Measurements from ENCODE around the gene PCDHGB4.
A peak's percentile ranks its signal among the peaks of the same experiment; 100 is the strongest.
"Not testable (repeated sequence)": the region's sequence is repeated elsewhere in the genome, so short reads cannot be mapped to it uniquely, and the experiment has no call there.

Gene PCDHGB4

DNA sequence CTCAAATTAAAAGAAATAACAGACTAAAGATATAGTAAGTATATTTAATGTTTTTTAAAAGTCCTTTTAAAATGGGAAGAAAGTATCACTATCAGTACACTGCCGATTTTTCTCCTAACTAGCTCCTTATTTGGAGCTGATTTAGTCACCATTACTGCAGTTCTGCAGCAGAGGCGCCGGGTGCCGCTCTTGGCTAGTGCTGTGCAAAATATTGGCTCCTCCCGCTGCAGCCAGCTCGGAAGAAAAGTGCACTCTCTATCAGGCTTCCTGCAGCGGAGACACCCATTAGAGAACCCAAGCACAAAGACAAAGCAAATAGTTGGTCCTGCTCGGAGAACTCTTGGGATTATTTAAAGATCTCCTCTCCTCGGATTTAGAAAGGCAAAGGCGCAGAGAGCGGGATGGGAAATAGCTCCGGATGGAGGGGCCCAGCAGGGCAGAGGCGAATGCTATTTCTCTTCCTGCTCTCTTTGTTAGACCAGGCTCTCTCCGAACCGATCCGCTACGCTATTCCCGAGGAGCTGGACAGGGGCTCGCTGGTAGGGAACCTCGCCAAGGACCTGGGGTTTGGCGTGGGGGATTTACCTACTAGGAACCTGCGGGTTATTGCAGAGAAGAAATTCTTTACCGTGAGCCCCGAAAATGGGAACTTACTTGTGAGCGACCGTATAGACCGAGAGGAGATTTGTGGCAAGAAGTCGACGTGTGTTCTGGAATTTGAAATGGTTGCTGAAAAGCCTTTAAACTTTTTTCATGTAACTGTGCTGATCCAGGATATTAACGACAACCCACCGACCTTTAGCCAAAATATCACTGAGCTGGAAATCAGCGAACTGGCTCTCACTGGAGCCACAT, 17.3 kb upstream of the PCDHGB4 start, which contains the start of gene PCDHGB3:
Gene PCDHGB3, plus strand, starts transcription at position 249 of the 855 bp plus-strand sequence. Its CDS starts 153 bp downstream, at position 402.
- DNase-seq, result peak in 1 of 2 donors; percentile 25

DNA sequence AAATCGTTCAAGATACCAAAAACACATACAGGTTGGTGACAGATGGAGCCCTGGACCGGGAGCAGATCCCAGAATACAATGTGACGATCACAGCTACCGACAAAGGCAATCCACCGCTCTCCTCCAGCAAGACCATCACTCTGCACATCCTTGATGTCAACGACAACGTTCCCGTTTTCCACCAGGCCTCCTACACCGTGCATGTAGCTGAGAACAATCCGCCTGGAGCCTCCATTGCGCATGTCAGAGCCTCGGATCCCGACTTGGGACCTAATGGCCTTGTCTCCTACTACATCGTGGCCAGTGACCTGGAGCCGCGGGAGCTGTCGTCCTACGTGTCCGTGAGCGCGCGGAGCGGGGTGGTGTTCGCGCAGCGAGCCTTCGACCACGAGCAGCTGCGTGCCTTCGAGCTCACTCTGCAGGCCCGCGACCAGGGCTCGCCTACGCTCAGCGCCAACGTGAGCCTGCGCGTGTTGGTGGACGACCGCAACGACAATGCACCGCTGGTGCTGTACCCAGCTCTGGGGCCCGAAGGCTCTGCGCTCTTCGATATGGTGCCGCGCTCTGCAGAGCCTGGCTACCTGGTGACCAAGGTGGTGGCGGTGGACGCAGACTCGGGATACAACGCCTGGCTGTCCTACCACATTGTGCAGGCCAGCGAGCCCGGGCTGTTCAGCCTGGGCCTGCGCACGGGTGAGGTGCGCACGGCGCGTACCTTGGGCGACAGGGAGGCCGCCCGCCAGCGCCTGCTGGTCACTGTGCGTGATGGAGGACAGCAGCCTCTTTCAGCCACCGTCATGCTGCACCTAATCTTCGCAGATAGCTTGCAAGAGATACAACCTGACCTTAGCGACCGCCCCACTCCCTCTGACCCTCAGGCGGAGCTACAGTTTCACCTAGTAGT, 15.7 kb upstream of the PCDHGB4 start:
- no peak for DNase-seq

DNA sequence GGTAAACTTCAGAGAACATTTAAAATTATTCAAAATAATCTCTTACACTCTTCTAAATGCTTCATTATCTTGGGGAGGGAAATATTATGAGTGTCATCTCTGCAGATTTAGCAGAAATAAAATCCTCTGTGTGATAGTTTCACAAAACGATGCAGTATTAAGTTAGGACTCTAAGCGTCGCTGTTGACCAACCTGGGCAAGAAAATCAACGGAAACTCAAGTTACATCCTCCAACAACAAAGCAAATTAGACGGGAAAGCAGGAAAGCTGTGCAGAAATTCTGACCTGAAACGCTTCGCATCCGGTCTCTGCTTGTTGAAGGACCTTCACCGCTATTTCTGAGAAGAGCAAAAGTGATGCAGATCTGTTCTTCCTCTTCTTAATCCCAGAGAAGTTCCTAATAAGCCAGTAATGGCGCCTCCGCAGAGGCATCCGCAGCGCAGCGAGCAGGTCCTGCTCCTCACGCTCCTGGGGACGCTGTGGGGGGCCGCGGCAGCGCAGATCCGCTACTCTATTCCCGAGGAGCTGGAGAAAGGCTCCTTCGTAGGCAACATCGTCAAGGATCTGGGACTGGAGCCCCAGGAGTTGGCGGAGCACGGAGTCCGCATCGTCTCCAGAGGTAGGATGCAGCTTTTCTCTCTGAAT, 13.7 kb upstream of the PCDHGB4 start, which contains the start of gene PCDHGA6:
Gene PCDHGA6, plus strand, starts transcription at position 219 of the 645 bp plus-strand sequence. Its CDS starts 193 bp downstream, at position 412.
- DNase-seq, result no peak

DNA sequence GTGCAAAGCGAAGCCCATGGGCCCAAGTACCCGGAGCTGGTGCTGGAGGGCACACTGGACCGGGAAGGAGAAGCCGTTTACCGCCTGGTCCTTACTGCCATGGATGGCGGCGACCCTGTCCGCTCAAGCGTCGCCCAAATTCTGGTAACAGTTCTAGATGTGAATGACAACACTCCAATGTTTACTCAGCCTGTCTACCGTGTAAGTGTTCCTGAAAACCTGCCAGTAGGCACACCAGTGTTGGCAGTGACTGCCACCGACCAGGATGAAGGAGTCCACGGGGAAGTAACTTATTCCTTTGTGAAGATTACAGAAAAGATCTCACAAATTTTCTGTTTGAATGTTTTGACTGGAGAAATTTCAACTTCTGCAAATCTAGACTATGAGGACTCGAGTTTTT, 12.9 kb upstream of the PCDHGB4 start:
- DNase-seq, result no peak

DNA sequence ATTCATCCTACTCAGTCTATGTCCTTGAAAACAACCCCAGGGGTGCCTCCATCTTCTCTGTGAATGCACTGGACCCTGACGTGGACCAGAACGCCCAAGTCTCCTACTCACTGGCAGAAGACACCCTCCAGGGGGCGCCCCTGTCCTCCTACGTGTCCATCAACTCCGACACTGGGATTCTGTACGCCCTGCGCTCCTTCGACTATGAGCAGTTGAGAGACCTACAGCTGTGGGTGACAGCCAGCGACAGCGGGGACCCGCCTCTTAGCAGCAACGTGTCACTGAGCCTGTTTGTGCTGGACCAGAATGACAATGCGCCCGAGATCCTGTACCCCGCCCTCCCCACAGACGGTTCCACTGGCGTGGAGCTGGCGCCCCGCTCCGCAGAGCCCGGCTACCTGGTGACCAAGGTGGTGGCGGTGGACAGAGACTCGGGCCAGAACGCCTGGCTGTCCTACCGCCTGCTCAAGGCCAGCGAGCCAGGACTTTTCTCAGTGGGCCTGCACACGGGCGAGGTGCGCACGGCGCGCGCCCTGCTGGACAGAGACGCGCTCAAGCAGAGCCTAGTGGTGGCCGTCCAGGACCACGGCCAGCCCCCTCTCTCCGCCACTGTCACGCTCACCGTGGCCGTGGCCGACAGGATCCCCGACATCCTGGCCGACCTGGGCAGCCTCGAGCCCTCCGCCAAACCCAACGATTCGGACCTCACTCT, 11.9 kb upstream of the PCDHGB4 start:
- DNase-seq, result not testable (repeated sequence)

DNA sequence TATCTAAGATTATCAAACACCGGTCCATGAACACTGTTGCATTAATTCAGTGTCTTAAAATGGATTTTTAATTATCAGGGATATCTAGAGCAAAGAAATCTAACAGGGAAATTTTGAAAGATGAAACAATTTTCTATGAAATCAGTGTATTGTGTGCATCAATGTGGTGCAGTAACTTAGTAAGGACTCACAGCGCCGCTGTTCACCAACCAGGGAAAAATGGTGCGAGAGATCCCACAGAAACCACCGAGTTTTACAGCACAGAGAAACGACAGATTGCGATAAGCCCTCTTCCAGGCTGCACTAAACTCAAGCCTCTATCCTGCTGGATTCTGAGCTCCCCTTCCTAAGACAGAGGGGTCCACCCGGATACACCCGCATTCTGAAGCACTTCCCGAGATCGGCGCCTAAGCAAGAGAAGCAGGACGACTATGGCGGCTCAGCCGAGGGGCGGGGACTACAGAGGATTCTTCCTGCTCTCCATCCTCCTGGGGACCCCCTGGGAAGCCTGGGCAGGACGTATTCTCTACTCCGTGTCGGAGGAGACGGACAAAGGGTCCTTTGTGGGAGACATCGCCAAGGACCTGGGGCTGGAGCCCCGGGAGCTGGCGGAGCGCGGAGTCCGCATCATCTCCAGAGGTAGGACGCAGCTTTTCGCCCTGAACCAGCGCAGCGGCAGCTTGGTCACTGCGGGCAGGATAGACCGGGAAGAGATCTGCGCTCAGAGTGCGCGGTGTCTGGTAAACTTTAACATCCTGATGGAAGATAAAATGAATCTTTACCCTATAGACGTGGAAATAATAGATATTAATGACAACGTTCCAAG, 4.8 kb upstream of the PCDHGB4 start, which contains the start of gene PCDHGA7:
Gene PCDHGA7, plus strand, starts transcription at position 274 of the 826 bp plus-strand sequence. Its CDS starts 158 bp downstream, at position 432.
- no peak for DNase-seq

DNA sequence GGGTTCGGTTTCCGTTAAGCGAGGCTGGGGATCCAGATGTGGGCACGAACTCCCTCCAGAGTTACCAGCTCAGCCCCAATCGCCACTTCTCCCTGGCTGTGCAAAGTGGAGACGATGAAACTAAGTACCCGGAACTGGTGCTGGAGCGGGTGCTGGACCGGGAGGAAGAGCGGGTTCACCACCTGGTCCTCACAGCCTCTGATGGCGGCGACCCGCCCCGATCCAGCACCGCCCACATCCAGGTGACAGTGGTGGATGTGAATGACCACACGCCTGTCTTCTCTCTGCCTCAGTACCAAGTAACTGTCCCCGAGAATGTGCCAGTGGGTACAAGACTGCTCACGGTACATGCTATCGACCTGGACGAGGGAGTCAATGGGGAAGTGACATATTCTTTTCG, 4.2 kb upstream of the PCDHGB4 start:
- DNase-seq, result no peak

DNA sequence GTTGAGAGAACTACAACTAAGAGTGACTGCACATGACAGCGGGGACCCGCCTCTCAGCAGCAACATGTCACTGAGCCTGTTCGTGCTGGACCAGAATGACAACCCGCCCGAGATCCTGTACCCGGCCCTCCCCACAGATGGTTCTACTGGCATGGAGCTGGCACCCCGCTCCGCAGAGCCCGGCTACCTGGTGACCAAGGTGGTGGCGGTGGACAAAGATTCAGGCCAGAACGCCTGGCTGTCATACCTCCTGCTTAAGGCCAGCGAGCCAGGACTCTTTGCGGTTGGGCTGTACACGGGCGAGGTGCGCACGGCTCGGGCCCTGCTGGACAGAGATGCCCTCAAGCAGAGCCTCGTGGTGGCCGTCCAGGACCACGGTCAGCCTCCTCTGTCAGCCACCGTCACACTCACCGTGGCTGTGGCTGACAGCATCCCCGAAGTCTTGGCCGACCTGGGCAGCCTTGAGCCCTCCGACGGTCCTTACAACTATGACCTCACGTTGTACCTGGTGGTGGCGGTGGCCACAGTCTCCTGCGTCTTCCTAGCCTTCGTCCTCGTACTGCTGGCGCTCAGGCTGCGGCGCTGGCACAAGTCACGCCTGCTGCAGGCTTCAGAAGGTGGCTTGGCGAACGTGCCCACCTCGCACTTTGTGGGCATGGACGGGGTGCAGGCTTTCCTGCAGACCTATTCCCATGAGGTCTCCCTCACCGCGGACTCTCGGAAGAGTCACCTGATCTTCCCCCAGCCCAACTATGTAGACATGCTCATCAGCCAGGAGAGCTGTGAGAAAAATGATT, 2.8 kb upstream of the PCDHGB4 start:
- DNase-seq, result no peak

DNA sequence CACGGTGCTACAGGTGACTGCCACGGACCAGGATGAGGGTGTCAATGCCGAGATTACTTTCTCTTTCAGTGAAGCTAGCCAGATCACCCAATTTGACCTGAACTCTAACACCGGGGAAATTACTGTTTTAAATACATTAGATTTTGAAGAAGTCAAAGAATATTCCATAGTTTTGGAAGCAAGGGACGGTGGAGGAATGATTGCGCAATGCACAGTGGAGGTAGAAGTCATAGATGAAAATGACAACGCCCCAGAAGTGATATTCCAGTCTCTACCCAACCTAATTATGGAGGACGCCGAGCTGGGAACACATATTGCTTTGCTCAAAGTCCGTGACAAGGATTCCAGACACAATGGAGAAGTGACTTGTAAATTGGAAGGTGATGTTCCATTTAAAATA, 1.2 kb downstream of the PCDHGB4 start:
- DNase-seq, result no peak

DNA sequence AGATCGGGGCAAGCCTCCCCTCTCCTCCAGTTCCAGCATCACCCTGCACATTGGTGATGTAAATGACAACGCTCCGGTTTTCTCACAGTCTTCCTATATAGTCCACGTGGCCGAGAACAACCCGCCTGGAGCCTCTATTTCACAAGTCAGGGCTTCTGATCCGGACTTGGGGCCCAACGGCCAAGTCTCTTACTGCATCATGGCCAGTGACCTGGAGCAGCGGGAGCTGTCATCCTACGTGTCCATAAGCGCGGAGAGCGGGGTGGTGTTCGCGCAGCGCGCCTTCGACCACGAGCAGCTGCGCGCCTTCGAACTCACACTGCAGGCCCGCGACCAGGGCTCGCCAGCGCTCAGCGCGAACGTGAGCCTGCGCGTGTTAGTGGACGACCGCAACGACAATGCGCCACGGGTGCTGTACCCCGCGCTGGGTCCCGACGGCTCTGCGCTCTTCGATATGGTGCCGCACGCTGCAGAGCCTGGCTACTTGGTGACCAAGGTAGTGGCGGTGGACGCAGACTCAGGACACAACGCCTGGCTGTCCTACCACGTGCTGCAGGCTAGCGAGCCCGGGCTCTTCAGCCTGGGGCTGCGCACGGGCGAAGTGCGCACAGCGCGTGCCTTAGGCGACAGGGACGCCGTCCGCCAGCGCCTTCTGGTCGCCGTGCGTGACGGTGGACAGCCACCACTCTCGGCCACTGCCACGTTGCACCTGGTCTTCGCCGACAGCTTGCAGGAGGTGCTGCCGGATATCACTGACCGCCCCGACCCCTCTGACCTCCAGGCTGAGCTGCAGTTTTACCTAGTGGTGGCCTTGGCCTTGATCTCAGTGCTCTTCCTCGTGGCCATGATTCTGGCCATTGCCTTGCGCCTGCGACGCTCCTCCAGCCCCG, 1.9 kb downstream of the PCDHGB4 start:
- no peak for DNase-seq

DNA sequence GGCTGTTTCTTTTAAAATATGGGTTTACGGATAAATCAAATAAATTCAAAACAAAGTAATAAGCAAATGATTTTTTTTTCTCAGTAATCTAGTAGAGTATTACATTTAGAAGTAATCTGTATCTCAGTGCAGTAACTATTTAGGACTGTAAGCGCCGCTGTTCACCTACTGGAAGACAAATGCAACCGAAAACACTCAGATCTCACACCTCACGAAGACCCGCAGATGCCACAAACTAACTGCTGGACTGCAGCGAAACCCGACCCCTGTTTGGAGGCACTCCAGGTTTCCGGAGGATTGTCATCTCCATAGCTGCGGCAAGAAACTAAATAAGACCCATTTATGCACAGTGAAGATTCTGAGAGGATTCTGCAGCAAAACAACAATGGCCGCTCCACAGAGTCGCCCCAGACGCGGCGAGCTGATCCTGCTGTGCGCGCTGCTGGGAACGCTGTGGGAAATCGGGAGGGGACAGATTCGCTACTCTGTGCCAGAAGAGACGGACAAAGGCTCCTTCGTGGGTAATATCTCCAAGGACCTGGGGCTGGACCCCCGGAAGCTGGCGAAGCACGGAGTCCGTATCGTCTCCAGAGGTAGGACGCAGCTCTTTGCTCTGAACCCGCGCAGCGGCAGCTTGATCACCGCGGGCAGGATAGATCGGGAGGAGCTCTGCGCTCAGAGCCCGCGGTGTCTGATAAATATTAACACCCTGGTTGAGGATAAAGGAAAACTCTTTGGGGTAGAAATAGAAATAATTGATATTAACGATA, 5.1 kb downstream of the PCDHGB4 start, which contains the start of gene PCDHGA8:
Gene PCDHGA8, plus strand, starts transcription at position 205 of the 770 bp plus-strand sequence. Its CDS starts 181 bp downstream, at position 386.
- DNase-seq, result no peak

DNA sequence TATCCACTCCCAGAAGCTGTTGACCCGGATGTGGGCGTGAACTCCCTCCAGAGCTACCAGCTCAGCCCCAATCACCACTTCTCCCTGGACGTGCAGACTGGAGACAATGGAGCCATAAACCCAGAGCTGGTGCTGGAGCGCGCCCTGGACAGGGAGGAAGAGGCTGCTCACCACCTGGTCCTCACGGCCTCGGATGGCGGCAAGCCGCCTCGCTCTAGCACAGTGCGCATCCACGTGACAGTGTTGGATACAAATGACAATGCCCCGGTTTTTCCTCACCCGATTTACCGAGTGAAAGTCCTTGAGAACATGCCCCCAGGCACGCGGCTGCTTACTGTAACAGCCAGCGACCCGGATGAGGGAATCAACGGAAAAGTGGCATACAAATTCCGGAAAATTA, 5.8 kb downstream of the PCDHGB4 start:
- DNase-seq, result no peak

DNA sequence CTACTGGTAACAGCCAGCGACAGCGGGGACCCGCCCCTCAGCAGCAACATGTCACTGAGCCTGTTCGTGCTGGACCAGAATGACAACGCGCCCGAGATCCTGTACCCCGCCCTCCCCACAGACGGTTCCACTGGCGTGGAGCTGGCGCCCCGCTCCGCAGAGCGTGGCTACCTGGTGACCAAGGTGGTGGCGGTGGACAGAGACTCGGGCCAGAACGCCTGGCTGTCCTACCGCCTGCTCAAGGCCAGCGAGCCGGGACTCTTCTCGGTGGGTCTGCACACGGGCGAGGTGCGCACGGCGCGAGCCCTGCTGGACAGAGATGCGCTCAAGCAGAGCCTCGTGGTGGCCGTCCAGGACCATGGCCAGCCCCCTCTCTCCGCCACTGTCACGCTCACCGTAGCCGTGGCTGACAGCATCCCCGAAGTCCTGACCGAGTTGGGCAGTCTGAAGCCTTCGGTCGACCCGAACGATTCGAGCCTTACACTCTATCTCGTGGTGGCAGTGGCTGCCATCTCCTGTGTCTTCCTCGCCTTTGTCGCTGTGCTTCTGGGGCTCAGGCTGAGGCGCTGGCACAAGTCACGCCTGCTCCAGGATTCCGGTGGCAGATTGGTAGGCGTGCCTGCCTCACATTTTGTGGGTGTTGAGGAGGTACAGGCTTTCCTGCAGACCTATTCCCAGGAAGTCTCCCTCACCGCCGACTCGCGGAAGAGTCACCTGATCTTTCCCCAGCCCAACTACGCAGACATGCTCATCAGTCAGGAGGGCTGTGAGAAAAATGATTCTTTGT, 7.1 kb downstream of the PCDHGB4 start:
- DNase-seq, result not testable (repeated sequence)

DNA sequence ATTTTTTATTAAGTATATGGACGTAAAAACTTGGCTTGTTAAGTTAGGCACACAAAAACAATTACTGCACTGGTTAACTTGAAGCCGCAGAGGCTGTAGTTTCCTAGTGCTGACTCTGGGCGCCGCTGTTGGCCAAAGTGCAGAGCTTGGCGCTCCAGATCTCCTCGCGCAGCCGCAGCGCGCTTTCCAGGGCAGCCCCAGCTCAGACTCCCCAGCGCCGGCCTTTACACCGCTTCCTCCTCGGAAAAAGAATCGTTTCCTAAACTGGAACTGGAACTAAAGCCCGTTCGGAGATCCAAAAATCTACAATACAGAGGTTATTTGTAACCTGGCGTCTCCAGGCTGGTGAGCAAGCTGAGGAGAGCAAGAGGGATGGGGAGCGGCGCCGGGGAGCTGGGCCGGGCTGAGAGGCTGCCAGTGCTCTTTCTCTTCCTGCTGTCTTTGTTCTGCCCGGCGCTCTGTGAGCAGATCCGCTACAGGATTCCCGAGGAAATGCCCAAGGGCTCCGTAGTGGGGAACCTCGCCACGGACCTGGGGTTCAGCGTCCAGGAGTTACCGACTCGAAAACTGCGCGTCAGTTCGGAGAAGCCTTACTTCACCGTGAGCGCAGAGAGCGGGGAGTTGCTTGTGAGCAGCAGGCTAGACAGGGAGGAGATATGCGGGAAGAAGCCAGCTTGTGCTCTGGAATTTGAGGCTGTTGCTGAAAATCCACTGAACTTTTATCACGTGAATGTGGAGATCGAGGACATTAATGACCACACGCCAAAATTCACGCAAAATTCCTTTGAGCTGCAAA, 10.5 kb downstream of the PCDHGB4 start, which contains the start of gene PCDHGB5:
Gene PCDHGB5, plus strand, starts transcription at position 192 of the 796 bp plus-strand sequence. Its CDS starts 181 bp downstream, at position 373.
- DNase-seq, result peak; percentile 44 to 49

DNA sequence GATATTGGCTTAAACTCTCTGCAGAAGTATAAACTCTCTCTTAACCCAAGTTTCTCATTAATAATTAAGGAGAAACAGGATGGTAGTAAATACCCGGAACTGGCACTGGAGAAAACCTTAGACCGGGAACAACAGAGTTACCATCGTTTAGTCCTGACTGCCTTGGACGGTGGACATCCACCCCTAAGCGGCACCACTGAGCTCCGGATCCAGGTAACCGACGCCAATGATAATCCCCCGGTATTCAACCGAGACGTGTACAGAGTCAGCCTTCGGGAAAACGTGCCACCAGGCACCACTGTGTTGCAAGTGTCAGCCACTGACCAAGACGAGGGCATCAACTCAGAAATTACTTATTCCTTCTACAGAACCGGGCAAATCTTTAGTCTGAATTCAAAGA, 11.1 kb downstream of the PCDHGB4 start:
- no peak for DNase-seq

DNA sequence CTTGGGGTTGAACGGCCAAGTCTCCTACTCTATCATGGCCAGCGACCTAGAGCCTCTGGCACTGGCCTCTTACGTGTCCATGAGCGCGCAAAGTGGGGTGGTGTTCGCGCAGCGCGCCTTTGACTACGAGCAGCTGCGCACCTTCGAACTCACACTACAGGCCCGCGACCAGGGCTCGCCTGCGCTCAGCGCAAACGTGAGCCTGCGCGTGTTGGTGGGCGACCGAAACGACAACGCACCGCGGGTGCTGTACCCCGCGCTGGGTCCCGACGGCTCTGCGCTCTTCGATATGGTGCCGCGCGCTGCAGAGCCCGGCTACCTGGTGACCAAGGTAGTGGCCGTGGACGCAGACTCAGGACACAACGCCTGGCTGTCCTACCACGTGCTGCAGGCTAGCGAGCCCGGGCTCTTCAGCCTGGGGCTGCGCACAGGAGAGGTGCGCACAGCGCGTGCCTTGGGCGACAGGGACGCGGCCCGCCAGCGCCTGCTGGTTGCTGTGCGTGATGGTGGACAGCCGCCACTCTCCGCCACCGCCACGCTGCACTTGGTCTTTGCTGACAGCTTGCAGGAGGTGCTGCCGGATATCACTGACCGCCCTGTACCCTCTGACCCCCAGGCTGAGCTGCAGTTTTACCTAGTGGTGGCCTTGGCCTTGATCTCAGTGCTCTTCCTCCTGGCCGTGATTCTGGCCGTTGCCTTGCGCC, 12.2 kb downstream of the PCDHGB4 start:
- no peak for DNase-seq

All from inflammatory macrophage treated with lipopolysaccharide for 1 hour (primary cell).